ENCODE measurements around the gene RSPO4. TPM values are rescaled to one million over a fixed set of nuclear protein-coding genes. Genes with fewer than 3 reads are reported as not detected.
"Not testable (repeated sequence)": the region's sequence is repeated elsewhere in the genome, so short reads cannot be mapped to it uniquely, and the experiment has no call there.

Gene RSPO4
- 0.42 and 0.82 TPM in 2 replicates for total RNA-seq (2014; rRNA removed; shearing (Covaris generic); ENCODE audit: low replicate concordance)

GRCh38 chr20:1001911-1002681, at the start of gene RSPO4:
RSPO4 (minus strand) TSS chr20:1002311; CDS start chr20:1002164, 147 bp downstream.
- Histone ChIP-seq H3K9me3 (no peaks in the 10 kb centered on the region), H3K4me3 (peak within 1 kb of the TSS; percentile 54), H3K27me3 (no peaks in the 10 kb centered on the region), H3K36me3 (no peaks in the 10 kb centered on the region)
- peak; percentile 67 for DNase-seq

DNA sequence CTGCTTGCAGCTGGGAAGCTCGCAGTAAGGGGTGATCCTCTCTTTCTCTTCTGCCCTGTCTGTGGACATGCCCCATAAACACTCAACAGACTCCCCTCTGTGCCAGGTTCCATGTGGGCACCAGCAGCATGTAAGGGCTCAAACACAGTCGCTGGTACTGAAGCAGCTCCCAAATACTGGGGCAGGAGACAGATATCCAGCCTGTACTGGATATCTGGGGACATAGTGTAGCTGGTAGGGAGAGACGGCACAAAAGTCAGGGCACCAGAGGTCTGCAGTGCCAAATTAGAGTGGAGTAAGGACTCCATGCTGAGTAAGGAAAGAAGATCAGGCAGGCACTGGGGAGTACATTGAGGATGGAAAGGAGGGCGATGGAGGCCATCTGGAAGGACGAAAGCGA, 48.3 kb upstream of the RSPO4 start:
- Histone ChIP-seq H3K36me3 (no peaks in the 10 kb centered on the region), H3K4me3 (no peak overlapping the region), H3K9me3 (no peaks in the 10 kb centered on the region), H3K27me3 (no peaks in the 10 kb centered on the region)
- no peak for DNase-seq

- Histone ChIP-seq H3K27me3 (no peaks in the 10 kb centered on the region), H3K4me3 (no peak overlapping the region), H3K36me3 (no peaks in the 10 kb centered on the region), H3K9me3 (no peaks in the 10 kb centered on the region)
- DNase-seq = no peak
Measured at GRCh38 chr20:1045860-1046418, 43.8 kb upstream of the RSPO4 start.

GRCh38 chr20:1041845-1042390, 39.8 kb upstream of the RSPO4 start:
- H3K9me3 ChIP-seq = no peaks in the 10 kb centered on the region

GRCh38 chr20:1038205-1038604, 36.1 kb upstream of the RSPO4 start:
- no peak for DNase-seq

More at GRCh38 chr20:1041845-1042390, 39.8 kb upstream of the RSPO4 start:
- no peak overlapping the region for H3K4me3 ChIP-seq
- no peak for DNase-seq
- H3K27me3 ChIP-seq = no peaks in the 10 kb centered on the region
- no peaks in the 10 kb centered on the region for H3K36me3 ChIP-seq

GRCh38 chr20:1037039-1037438, 34.9 kb upstream of the RSPO4 start:
- no peaks in the 10 kb centered on the region for H3K36me3 ChIP-seq
- H3K9me3 ChIP-seq = no peaks in the 10 kb centered on the region
- H3K27me3 ChIP-seq = no peaks in the 10 kb centered on the region
- H3K4me3 ChIP-seq = no peak overlapping the region
- DNase-seq = no peak

More at GRCh38 chr20:1038205-1038604, 36.1 kb upstream of the RSPO4 start:
- no peaks in the 10 kb centered on the region for H3K27me3 ChIP-seq
- no peak overlapping the region for H3K4me3 ChIP-seq
- H3K9me3 ChIP-seq = no peaks in the 10 kb centered on the region
- no peaks in the 10 kb centered on the region for H3K36me3 ChIP-seq

- Histone ChIP-seq H3K36me3 (no peaks in the 10 kb centered on the region), H3K9me3 (no peaks in the 10 kb centered on the region), H3K4me3 (no peak overlapping the region), H3K27me3 (no peaks in the 10 kb centered on the region)
- DNase-seq = no peak
Measured at GRCh38 chr20:1035466-1035865, 33.4 kb upstream of the RSPO4 start.

DNA sequence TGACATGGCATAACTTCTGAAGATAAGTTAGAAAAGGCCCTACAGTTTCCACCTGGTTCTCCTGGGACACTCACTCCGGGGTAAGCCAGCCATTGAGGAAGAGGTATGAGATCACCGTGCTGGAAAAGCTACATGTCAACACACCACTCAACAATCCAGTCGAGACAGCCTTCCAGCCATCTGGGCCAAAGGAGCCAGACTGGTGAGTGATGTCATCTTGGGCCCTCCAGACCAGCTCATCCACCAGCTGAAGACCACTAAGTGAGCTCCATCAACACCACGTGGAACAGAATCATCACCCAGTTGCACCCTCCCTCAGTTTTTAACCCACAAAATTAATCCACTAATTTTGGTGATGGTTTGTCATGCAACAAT, 32.3 kb upstream of the RSPO4 start:
- peak; percentile 2 for DNase-seq
- no peaks in the 10 kb centered on the region for H3K27me3 ChIP-seq
- no peaks in the 10 kb centered on the region for H3K9me3 ChIP-seq
- H3K36me3 ChIP-seq = no peaks in the 10 kb centered on the region
- H3K4me3 ChIP-seq = no peak overlapping the region

GRCh38 chr20:1033751-1034414, 31.8 kb upstream of the RSPO4 start:
- Histone ChIP-seq H3K9me3 (no peaks in the 10 kb centered on the region), H3K27me3 (no peaks in the 10 kb centered on the region), H3K36me3 (no peaks in the 10 kb centered on the region), H3K4me3 (no peak overlapping the region)
- peak; percentile 1 for DNase-seq

DNA sequence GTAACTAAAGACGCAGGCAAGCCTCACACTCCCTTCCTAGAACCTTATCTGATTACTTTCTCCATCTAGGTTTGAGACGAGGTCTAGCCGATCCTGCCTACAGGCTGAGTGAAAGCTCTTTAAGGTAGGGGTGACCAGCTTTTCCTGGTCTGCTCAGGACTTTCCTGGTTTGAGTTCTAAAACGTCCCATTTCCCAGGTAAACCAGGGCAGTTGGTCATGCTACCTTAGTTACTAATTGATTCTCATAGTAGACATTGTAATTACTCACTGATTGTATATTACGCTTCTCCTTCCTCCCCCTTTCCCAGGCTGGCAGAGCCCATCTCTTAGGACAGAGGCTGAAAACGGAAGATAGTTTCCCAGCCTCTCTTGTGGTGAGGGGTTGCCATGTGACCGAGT, 27.9 kb upstream of the RSPO4 start:
- no peak for DNase-seq
- no peaks in the 10 kb centered on the region for H3K27me3 ChIP-seq
- H3K36me3 ChIP-seq = no peaks in the 10 kb centered on the region
- no peak overlapping the region for H3K4me3 ChIP-seq
- no peaks in the 10 kb centered on the region for H3K9me3 ChIP-seq

- H3K9me3 ChIP-seq, H3K27me3 ChIP-seq, H3K4me3 ChIP-seq, H3K36me3 ChIP-seq, DNase-seq: not testable (repeated sequence)
Measured at GRCh38 chr20:1026214-1026613, 24.1 kb upstream of the RSPO4 start.

DNA sequence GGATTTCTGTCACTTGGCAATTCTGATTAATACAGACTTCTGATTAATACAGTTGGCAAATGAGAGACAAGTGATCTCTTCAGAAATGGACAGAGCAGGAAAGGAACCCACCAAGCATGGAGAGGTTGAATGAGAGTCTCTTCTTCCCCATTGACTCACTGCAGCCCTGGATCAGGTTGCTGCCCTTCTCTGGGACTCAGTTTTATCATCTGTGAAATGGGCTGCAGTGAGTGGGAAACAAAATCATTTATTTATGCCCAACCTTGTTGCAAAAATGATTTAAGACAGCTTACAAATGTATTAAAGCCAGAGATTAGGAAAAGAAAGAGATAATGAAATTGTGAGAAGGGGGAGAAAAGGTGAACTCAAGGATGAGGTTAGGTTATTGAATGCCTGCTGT, 20.8 kb upstream of the RSPO4 start:
- Histone ChIP-seq H3K27me3 (no peaks in the 10 kb centered on the region), H3K9me3 (no peaks in the 10 kb centered on the region), H3K36me3 (no peaks in the 10 kb centered on the region), H3K4me3 (no peak overlapping the region)
- DNase-seq = no peak

DNA sequence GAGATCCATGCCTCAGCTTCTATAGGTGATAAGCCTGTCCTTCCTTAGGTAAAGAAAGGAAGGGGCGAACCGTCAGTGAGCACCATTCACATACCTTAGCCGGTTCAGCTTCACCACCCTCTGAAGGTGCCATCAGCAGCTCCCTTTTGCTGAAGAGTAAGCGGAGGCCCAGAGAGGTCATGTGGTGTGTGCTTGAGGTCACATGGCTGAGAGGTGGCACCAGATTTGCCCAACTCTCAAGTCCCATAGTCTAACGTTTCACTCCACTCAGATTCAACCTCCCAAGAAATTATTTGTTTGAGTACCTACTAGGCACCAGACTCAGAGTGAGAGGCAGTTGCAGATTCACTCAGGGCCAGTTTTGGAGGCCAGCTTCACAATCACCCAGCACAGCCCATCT, 18.5 kb upstream of the RSPO4 start:
- Histone ChIP-seq H3K9me3 (no peaks in the 10 kb centered on the region), H3K27me3 (no peaks in the 10 kb centered on the region)
- no peak for DNase-seq

DNA sequence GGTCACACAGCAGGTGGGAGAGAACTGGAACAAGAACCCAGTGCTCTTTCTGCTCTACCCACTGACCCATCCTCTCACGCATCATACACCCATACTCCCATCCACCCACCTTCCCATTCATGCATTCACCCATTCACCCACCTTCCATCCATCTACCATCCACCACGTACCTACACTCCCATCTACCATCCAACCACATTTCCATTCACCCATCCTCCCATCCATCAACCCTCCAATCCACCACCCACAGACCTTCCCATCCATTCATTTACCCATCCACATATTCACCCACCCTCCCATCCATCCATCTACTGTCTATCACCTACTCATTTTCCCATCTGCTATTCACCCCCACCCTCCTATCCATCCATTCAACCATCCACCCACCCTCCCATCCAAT, 17.2 kb upstream of the RSPO4 start:
- Histone ChIP-seq H3K27me3 (no peaks in the 10 kb centered on the region), H3K36me3 (no peaks in the 10 kb centered on the region), H3K9me3 (no peaks in the 10 kb centered on the region), H3K4me3 (no peak overlapping the region)
- no peak for DNase-seq

More for the DNA sequence above, 18.5 kb upstream of the RSPO4 start:
- Histone ChIP-seq H3K36me3 (no peaks in the 10 kb centered on the region), H3K4me3 (no peak overlapping the region)

DNA sequence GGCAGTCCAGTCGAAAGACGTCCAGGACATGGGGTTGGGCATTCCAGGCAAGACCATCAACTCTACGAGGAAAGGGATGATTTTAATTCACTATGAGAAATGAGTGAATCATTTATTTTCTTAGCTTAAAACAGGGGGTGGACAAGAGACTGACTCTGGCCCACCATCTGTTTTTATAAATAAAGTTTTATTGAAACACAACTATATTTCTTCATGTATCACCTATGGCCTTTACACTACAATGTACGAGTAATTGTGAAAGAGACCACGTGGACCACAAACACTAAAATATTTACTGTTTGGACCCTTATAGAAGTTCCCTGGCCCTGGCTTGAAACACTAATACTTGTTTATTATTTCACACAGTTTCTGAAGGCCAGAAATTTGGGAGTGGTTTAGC, 15.6 kb upstream of the RSPO4 start:
- no peaks in the 10 kb centered on the region for H3K36me3 ChIP-seq
- H3K9me3 ChIP-seq = no peaks in the 10 kb centered on the region
- no peaks in the 10 kb centered on the region for H3K27me3 ChIP-seq
- no peak for DNase-seq
- no peak overlapping the region for H3K4me3 ChIP-seq

GRCh38 chr20:1015181-1015580, 13.1 kb upstream of the RSPO4 start:
- H3K27me3 ChIP-seq = no peaks in the 10 kb centered on the region
- no peak overlapping the region for H3K4me3 ChIP-seq
- no peak for DNase-seq
- no peaks in the 10 kb centered on the region for H3K36me3 ChIP-seq
- no peaks in the 10 kb centered on the region for H3K9me3 ChIP-seq

DNA sequence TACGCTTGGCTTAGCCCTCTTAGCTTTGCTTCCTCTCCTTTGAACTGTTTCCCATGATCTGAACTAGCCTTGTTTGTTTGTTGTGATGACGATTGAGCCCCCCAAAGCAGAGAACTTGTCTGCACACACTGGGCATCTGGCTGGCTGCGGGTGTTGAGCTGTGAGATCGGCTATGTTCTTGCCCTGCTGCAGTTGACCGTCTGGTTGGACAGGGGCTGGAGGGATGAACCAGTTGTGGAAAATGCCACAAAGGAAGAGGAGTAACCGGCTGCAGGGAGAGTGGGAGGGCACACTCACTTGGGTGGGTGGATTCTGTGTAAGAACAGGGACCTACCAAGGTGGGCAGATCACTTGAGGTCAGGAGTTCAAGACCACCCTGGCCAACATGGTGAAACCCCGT, 12.4 kb upstream of the RSPO4 start:
- Histone ChIP-seq H3K9me3 (no peaks in the 10 kb centered on the region), H3K27me3 (no peaks in the 10 kb centered on the region), H3K4me3 (no peak overlapping the region), H3K36me3 (no peaks in the 10 kb centered on the region)
- DNase-seq = no peak

Measured in MG63 (cell line).